ENCODE measurements around the gene LEF1. TPM values are rescaled to one million over a fixed set of nuclear protein-coding genes. Genes with fewer than 3 reads are reported as not detected.

Gene LEF1
- total RNA-seq, 1 donor from 2014 or later: 19.4 TPM

DNA sequence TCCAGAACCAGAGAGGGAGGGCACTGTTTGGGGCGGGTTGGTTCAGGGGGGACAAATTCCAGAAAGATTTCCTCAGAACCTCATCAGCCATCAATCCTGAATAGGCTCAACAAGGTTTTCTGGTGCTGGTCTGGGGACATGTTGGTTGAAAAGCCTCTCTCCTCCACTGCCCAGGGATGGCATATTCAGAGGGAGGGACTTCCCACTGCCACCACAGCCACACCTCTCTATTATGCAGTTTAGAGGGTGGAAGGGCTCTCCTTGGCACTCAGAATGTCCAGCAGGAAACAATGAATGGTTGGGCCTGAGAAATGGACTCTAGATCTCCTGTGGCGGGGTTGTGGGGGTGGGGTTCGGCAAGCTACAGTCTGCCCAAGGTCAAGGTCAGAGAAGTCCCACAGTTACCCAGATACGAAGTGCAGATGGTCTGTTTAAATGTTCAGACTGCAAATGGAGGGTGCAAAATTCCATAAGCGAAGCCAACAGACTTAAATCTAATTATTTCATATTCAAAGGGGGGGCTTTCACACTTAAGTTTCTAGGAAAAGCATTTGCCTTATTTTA, 70.7 kb downstream of the LEF1 start:
- no peaks in the 10 kb centered on the region for H3F3A ChIP-seq (ENCODE audit: low read depth)
- Mint-ChIP-seq H3K36me3 (peaks cover 14% of the 10 kb centered on the region), H3K27ac (no peak overlapping the region), H3K4me3 (no peak overlapping the region), H3K4me1 (peaks cover 14% of the 10 kb centered on the region), H3K9me3 (no peaks in the 10 kb centered on the region), H3K27me3 (ENCODE audit: insufficient read depth, low read depth) (no peaks in the 10 kb centered on the region)
- H3K4me2 ChIP-seq: no peak overlapping the region
- no peak overlapping the region for H3K9ac ChIP-seq
- H3K36me3 ChIP-seq: no peaks in the 10 kb centered on the region
- no peak overlapping the region for H3K4me3 ChIP-seq
- no peak overlapping the region for H3K27ac ChIP-seq
- no peak overlapping the region for H2AFZ ChIP-seq (replicated peaks)
- no peaks in the 10 kb centered on the region for H3K27me3 ChIP-seq
- H4K20me1 ChIP-seq (ENCODE audit: low read depth): no peaks in the 10 kb centered on the region
- DNase-seq (ENCODE audit: low spot score): no peak
- TF ChIP-seq EZH2phosphoT487 (IDR thresholded peaks at IDR 0.05) (no peak), CTCF (IDR thresholded peaks at IDR 0.05) (no peak), EZH2 (IDR thresholded peaks at IDR 0.05) (no peak)
- no peaks in the 10 kb centered on the region for H3K79me2 ChIP-seq (ENCODE audit: low read depth)
- H3K9me3 ChIP-seq (ENCODE audit: low read depth): no peaks in the 10 kb centered on the region
- H3K4me1 ChIP-seq: no peaks in the 10 kb centered on the region

DNA sequence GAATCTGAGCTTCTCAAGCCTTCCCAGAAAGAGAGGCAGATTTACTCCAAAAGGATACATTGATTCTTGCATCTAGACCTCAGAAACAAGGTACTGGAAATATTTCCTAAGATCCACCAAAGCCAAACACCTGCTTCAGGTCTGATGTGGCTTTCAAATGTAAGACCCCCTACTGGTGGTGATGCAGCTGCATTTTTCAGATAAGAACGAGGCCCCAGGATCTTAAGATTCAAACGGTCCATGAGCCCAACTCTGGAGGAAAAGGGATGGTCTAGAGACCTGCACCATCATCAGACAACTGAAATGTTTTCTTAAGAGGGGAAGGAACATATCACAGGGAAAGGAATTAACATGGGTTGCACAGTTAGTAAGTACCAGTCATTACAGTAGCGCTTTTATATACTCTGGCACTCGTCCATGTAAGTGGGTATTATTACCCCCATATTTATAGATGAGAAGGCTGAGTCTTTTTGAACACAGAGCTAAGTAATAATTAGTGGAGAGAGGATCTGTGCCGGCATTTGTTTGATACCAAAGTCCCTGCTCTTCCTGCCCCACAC, 73.7 kb downstream of the LEF1 start:
- H3F3A ChIP-seq (ENCODE audit: low read depth): no peaks in the 10 kb centered on the region
- Mint-ChIP-seq H3K27ac (no peak overlapping the region), H3K27me3 (ENCODE audit: insufficient read depth, low read depth) (no peaks in the 10 kb centered on the region), H3K36me3 (peaks cover 12% of the 10 kb centered on the region), H3K4me3 (no peak overlapping the region), H3K4me1 (peaks cover 14% of the 10 kb centered on the region), H3K9me3 (no peaks in the 10 kb centered on the region)
- no peaks in the 10 kb centered on the region for H3K27me3 ChIP-seq
- DNase-seq (ENCODE audit: low spot score): no peak
- no peaks in the 10 kb centered on the region for H4K20me1 ChIP-seq (ENCODE audit: low read depth)
- no peak overlapping the region for H3K9ac ChIP-seq
- no peak overlapping the region for H2AFZ ChIP-seq (replicated peaks)
- H3K9me3 ChIP-seq (ENCODE audit: low read depth): no peaks in the 10 kb centered on the region
- H3K4me1 ChIP-seq: no peaks in the 10 kb centered on the region
- no peak overlapping the region for H3K4me3 ChIP-seq
- H3K27ac ChIP-seq: no peak overlapping the region
- TF ChIP-seq EZH2phosphoT487 (IDR thresholded peaks at IDR 0.05) (no peak), EZH2 (IDR thresholded peaks at IDR 0.05) (no peak), CTCF (IDR thresholded peaks at IDR 0.05) (no peak)
- no peaks in the 10 kb centered on the region for H3K36me3 ChIP-seq
- H3K4me2 ChIP-seq: no peak overlapping the region
- no peaks in the 10 kb centered on the region for H3K79me2 ChIP-seq (ENCODE audit: low read depth)

- no peaks in the 10 kb centered on the region for H3K9me3 Mint-ChIP-seq
- H3K4me3 Mint-ChIP-seq: no peak overlapping the region
- no peak overlapping the region for H3K4me3 ChIP-seq
- H3K36me3 Mint-ChIP-seq: peaks cover 14% of the 10 kb centered on the region
- no peaks in the 10 kb centered on the region for H3K27me3 Mint-ChIP-seq (ENCODE audit: insufficient read depth, low read depth)
- no peak overlapping the region for H3K4me2 ChIP-seq
- H3K9ac ChIP-seq: no peak overlapping the region
- H3K4me1 Mint-ChIP-seq: peaks cover 14% of the 10 kb centered on the region
- no peaks in the 10 kb centered on the region for H3K9me3 ChIP-seq (ENCODE audit: low read depth)
- H3K27me3 ChIP-seq: no peaks in the 10 kb centered on the region
- no peaks in the 10 kb centered on the region for H3K79me2 ChIP-seq (ENCODE audit: low read depth)
- H3F3A ChIP-seq (ENCODE audit: low read depth): no peaks in the 10 kb centered on the region
- no peak overlapping the region for H2AFZ ChIP-seq (replicated peaks)
- no peaks in the 10 kb centered on the region for H3K36me3 ChIP-seq
- no peak overlapping the region for H3K27ac ChIP-seq
- H4K20me1 ChIP-seq (ENCODE audit: low read depth): no peaks in the 10 kb centered on the region
- DNase-seq (ENCODE audit: low spot score): no peak
- H3K4me1 ChIP-seq: no peaks in the 10 kb centered on the region
- H3K27ac Mint-ChIP-seq: no peak overlapping the region
- TF ChIP-seq CTCF (IDR thresholded peaks at IDR 0.05) (no peak), EZH2phosphoT487 (IDR thresholded peaks at IDR 0.05) (no peak), EZH2 (IDR thresholded peaks at IDR 0.05) (no peak)
Observed at GRCh38 chr4:108094131-108094530, 74.6 kb downstream of the LEF1 start.

All from neural progenitor cell (in vitro differentiated cells).